NT2/D1 (cell line): ENCODE results near the gene CHST1.

Experiments
- DNase-seq: peaks from one replicate; pipeline ENCODE4 v3.0.0-alpha.2; 2011; ENCODE audit warnings: low read depth, low spot score
- H3K27me3 ChIP-seq: 2 replicates; pipeline ENCODE4 v1.6.0; 2011; ENCODE audit warnings: mild to moderate bottlenecking; ENCODE audit not compliant: insufficient read length, insufficient read depth
- H3K36me3 ChIP-seq: 2 replicates; pipeline ENCODE4 v1.6.1; 2011; ENCODE audit warnings: mild to moderate bottlenecking, low read length, mixed read lengths; ENCODE audit not compliant: insufficient read depth, insufficient read length
- H3K4me1 ChIP-seq: 2 replicates; pipeline ENCODE4 v1.5.1; 2011; ENCODE audit not compliant: insufficient read depth, insufficient read length
- H3K4me3 ChIP-seq: 2 replicates; pipeline ENCODE4 v1.5.1; 2011; ENCODE audit warnings: low read depth; ENCODE audit not compliant: insufficient read length
- H3K9ac ChIP-seq: 2 replicates; pipeline ENCODE4 v1.6.0; 2011; ENCODE audit warnings: low read depth; ENCODE audit not compliant: insufficient read length
- H3K9me3 ChIP-seq: 2 replicates; pipeline ENCODE4 v1.5.1; 2011; ENCODE audit warnings: mild to moderate bottlenecking, low read length; ENCODE audit not compliant: insufficient read depth
- SUZ12 ChIP-seq: IDR thresholded peaks from 2 replicates; pipeline ENCODE4 v1.6.1; 2011; ENCODE audit not compliant: insufficient read length, insufficient read depth; ENCODE audit errors: extremely low read depth
- YY1 ChIP-seq: IDR thresholded peaks from 2 replicates; pipeline ENCODE4 v1.6.1; 2011; ENCODE audit not compliant: insufficient read length, insufficient read depth
- ZNF274 ChIP-seq: IDR thresholded peaks from 2 replicates; pipeline ENCODE4 v1.6.1; 2011; ENCODE audit warnings: mild to moderate bottlenecking, low read depth, low read length

The CHST1 gene

GRCh38 chr11:45665206-45665932 is at the start of gene CHST1:
Gene CHST1 (minus strand): TSS chr11:45665622. CDS start chr11:45650923, 14,699 bp downstream.
- Histone ChIP-seq H3K4me1 (peaks cover 42% of the 10 kb centered on the region), H3K36me3 (no peaks in the 10 kb centered on the region), H3K4me3 (peak within 1 kb of the TSS; percentile 57), H3K9me3 (no peaks in the 10 kb centered on the region), H3K27me3 (peaks cover 59% of the 10 kb centered on the region), H3K9ac (peak within 1 kb of the TSS; percentile 85)
- TF ChIP-seq YY1 (no peak), SUZ12 (no peak), ZNF274 (no peak)
- DNase-seq: no peak

GRCh38 chr11:45713573-45713972 is 48.2 kb upstream of the CHST1 start:
- Histone ChIP-seq H3K27me3 (no peaks in the 10 kb centered on the region), H3K4me3 (no peak overlapping the region), H3K36me3 (no peaks in the 10 kb centered on the region), H3K4me1 (no peaks in the 10 kb centered on the region), H3K9ac (no peak overlapping the region), H3K9me3 (no peaks in the 10 kb centered on the region)
- no peak for TF ChIP-seq YY1
- TF ChIP-seq SUZ12: no peak
- TF ChIP-seq ZNF274: no peak
- DNase-seq: no peak

- DNase-seq: no peak
- Histone ChIP-seq H3K9me3 (peaks cover 6% of the 10 kb centered on the region; the same call in 1 of the 2 replicates), H3K36me3 (no peaks in the 10 kb centered on the region), H3K4me3 (no peak overlapping the region), H3K9ac (no peak overlapping the region), H3K27me3 (no peaks in the 10 kb centered on the region), H3K4me1 (peaks cover 1% of the 10 kb centered on the region)
- TF ChIP-seq SUZ12 (no peak), ZNF274 (no peak), YY1 (no peak)
Observed at GRCh38 chr11:45710561-45710960, 45.1 kb upstream of the CHST1 start.

GRCh38 chr11:45708887-45709663 is 43.7 kb upstream of the CHST1 start:
- Histone ChIP-seq H3K27me3 (no peaks in the 10 kb centered on the region), H3K4me3 (no peak overlapping the region), H3K9me3 (peaks cover 6% of the 10 kb centered on the region; the same call in 1 of the 2 replicates), H3K36me3 (no peaks in the 10 kb centered on the region), H3K9ac (no peak overlapping the region), H3K4me1 (peaks cover 1% of the 10 kb centered on the region)
- DNase-seq: no peak
- TF ChIP-seq YY1 (no peak), SUZ12 (no peak), ZNF274 (no peak)

- no peak for DNase-seq
- TF ChIP-seq YY1 (no peak), ZNF274 (no peak), SUZ12 (no peak)
- peaks cover 1% of the 10 kb centered on the region for H3K4me1 ChIP-seq
- H3K9me3 ChIP-seq: peaks cover 6% of the 10 kb centered on the region; the same call in 1 of the 2 replicates
- no peak overlapping the region for H3K4me3 ChIP-seq
- no peak overlapping the region for H3K9ac ChIP-seq
- peaks cover 3% of the 10 kb centered on the region for H3K27me3 ChIP-seq
- H3K36me3 ChIP-seq: no peaks in the 10 kb centered on the region
Observed at GRCh38 chr11:45704635-45705034, 39.2 kb upstream of the CHST1 start.

- Histone ChIP-seq H3K9me3 (peaks cover 6% of the 10 kb centered on the region; the same call in 1 of the 2 replicates), H3K4me3 (no peak overlapping the region), H3K4me1 (peaks cover 1% of the 10 kb centered on the region), H3K36me3 (no peaks in the 10 kb centered on the region), H3K27me3 (peaks cover 3% of the 10 kb centered on the region), H3K9ac (no peak overlapping the region)
- DNase-seq: no peak
- TF ChIP-seq YY1: no peak
- TF ChIP-seq SUZ12: no peak
- TF ChIP-seq ZNF274: no peak
Observed at GRCh38 chr11:45704133-45704532, 38.7 kb upstream of the CHST1 start.

- peaks cover 1% of the 10 kb centered on the region for H3K4me1 ChIP-seq
- H3K36me3 ChIP-seq: no peaks in the 10 kb centered on the region
- H3K9me3 ChIP-seq: peaks cover under 1% of the 10 kb centered on the region; the same call in 1 of the 2 replicates
- DNase-seq: no peak
- no peak overlapping the region for H3K9ac ChIP-seq
- TF ChIP-seq SUZ12: no peak
- TF ChIP-seq YY1: no peak
- H3K27me3 ChIP-seq: peaks cover 6% of the 10 kb centered on the region
- no peak overlapping the region for H3K4me3 ChIP-seq
Observed at GRCh38 chr11:45702511-45702910, 37.1 kb upstream of the CHST1 start.
